Neutrophil (primary cell): ENCODE measurements around the gene MAP7D3.

ENCODE experiments used
- H3K27ac ChIP-seq: fragments of 200-600 bp; sonication (generic); 2 replicates; pipeline ENCODE4 v1.5.1; 2016; ENCODE audit warnings: mild to moderate bottlenecking, moderate library complexity
- H3K27me3 ChIP-seq: fragments of 200-600 bp; sonication (generic); 2 replicates; pipeline ENCODE4 v1.6.0; 2016; ENCODE audit warnings: mild to moderate bottlenecking
- H3K36me3 ChIP-seq: fragments of 200-600 bp; sonication (generic); 2 replicates; pipeline ENCODE4 v1.5.1; 2017
- H3K4me1 ChIP-seq, 2 experiments: fragments of 200-600 bp in 1 of 2; sonication (generic) in 1 of 2; 1 replicate in 1 of 2; 2 replicates in 1 of 2; pipeline versions ENCODE4 v1.5.1 to v1.6.1; 2013 to 2016; ENCODE audit warnings: low read depth in 1 of 2, low read length in 1 of 2, mild to moderate bottlenecking in 1 of 2, moderate library complexity in 1 of 2; ENCODE audit not compliant: control insufficient read depth in 1 of 2, insufficient read depth in 1 of 2
- H3K4me3 ChIP-seq, 2 experiments: fragments of 200-600 bp in 1 of 2; sonication (generic) in 1 of 2; 1 replicate in 1 of 2; 2 replicates in 1 of 2; pipeline ENCODE4 v1.5.1; 2013 to 2016; ENCODE audit warnings: low read depth in 1 of 2, low read length in 1 of 2, mild to moderate bottlenecking in 1 of 2, moderate library complexity in 1 of 2
- H3K9me3 ChIP-seq: fragments of 200-600 bp; sonication (generic); 2 replicates; pipeline ENCODE4 v1.5.1; 2016
- CTCF ChIP-seq: fragments of 200-600 bp; sonication (generic); IDR thresholded peaks from 2 replicates; pipeline ENCODE4 v1.5.1; 2016; ENCODE audit warnings: antibody characterized with exemption

The MAP7D3 gene

GRCh38 chrX:136210806-136211205, 40.4 kb downstream of the MAP7D3 start:
- Histone ChIP-seq H3K27me3 (no peaks in the 10 kb centered on the region), H3K4me1 (peaks cover 10 to 14% of the 10 kb centered on the region in 2 experiments), H3K36me3 (no peaks in the 10 kb centered on the region), H3K9me3 (no peaks in the 10 kb centered on the region), H3K27ac (peak overlapping the region; percentile 53), H3K4me3 (peak overlapping the region in 1 of 2 experiments; percentile 18)
- TF ChIP-seq CTCF, result no peak

GRCh38 chrX:136210243-136210642, 41.0 kb downstream of the MAP7D3 start:
- no peak for TF ChIP-seq CTCF
- peaks cover 10 to 14% of the 10 kb centered on the region in 2 experiments for H3K4me1 ChIP-seq
- H3K27me3 ChIP-seq, result no peaks in the 10 kb centered on the region
- H3K4me3 ChIP-seq, result peak overlapping the region in 1 of 2 experiments; percentile 18
- peak overlapping the region; percentile 53 for H3K27ac ChIP-seq
- H3K9me3 ChIP-seq, result no peaks in the 10 kb centered on the region
- no peaks in the 10 kb centered on the region for H3K36me3 ChIP-seq

GRCh38 chrX:136209751-136210150, 41.4 kb downstream of the MAP7D3 start:
- H3K4me3 ChIP-seq, result no peak overlapping the region
- H3K36me3 ChIP-seq, result no peaks in the 10 kb centered on the region
- no peak for TF ChIP-seq CTCF
- H3K9me3 ChIP-seq, result no peaks in the 10 kb centered on the region
- H3K27ac ChIP-seq, result no peak overlapping the region
- H3K27me3 ChIP-seq, result no peaks in the 10 kb centered on the region
- H3K4me1 ChIP-seq, result peaks cover 10 to 14% of the 10 kb centered on the region in 2 experiments

GRCh38 chrX:136209016-136209738, 42.0 kb downstream of the MAP7D3 start:
- no peaks in the 10 kb centered on the region for H3K36me3 ChIP-seq
- H3K4me3 ChIP-seq, result no peak overlapping the region
- H3K27me3 ChIP-seq, result no peaks in the 10 kb centered on the region
- H3K9me3 ChIP-seq, result no peaks in the 10 kb centered on the region
- TF ChIP-seq CTCF, result no peak
- H3K4me1 ChIP-seq, result peaks cover 10 to 14% of the 10 kb centered on the region in 2 experiments
- no peak overlapping the region for H3K27ac ChIP-seq

GRCh38 chrX:136207546-136207945, 43.7 kb downstream of the MAP7D3 start:
- H3K4me1 ChIP-seq, result peaks cover 10 to 14% of the 10 kb centered on the region in 2 experiments
- no peak overlapping the region for H3K27ac ChIP-seq
- no peaks in the 10 kb centered on the region for H3K9me3 ChIP-seq
- H3K4me3 ChIP-seq, result no peak overlapping the region
- no peak for TF ChIP-seq CTCF
- no peaks in the 10 kb centered on the region for H3K36me3 ChIP-seq
- H3K27me3 ChIP-seq, result no peaks in the 10 kb centered on the region
